Measurements from ENCODE around the gene OSBPL1A. TPM values are rescaled to one million over a fixed set of nuclear protein-coding genes. Genes with fewer than 3 reads are reported as not detected.

Gene OSBPL1A
- total and polyA plus RNA-seq, 2 of the 8 experiments (the other 6 are each of a cell fraction or from before 2014, with no cell fraction given): 53.2 to 74.9 TPM

- peaks cover 0 to 4% (median 1%) of the 10 kb centered on the region in 4 experiments; a peak in 4 of 8 replicates for H3K36me3 ChIP-seq (ENCODE audit: control insufficient read depth in 2 of 4, insufficient read depth in 4 of 4, low read length in 3 of 4)
- H3K4me3 ChIP-seq (ENCODE audit: extremely low read depth in 1 of 4, insufficient read depth in 2 of 4, low read depth in 3 of 4, low read length in 4 of 4): no peak overlapping the region
- TF ChIP-seq RFX5 (IDR thresholded peaks at IDR 0.05; ENCODE audit: borderline replicate concordance, low read depth, low read length) (no peak), MAX (IDR thresholded peaks at IDR 0.05) (no peak), NANOG (IDR thresholded peaks at IDR 0.05; ENCODE audit: insufficient read depth, low read depth, low read length, poor library complexity, severe bottlenecking) (no peak), SP2 (IDR thresholded peaks at IDR 0.05; ENCODE audit: low read length) (no peak), KDM1A (IDR thresholded peaks at IDR 0.05; ENCODE audit: borderline replicate concordance, low read length) (no peak), EZH2 (IDR thresholded peaks at IDR 0.05; ENCODE audit: low read depth, low read length, severe bottlenecking) (no peak)
- no peak overlapping the region for H2AFZ ChIP-seq (ENCODE audit: low read length)
- H3K27ac ChIP-seq (ENCODE audit: low read depth, low read length): no peak overlapping the region
- DNase-seq (ENCODE audit: low read depth in 1 of 2, low spot score in 2 of 2): no peak
- H3K56ac ChIP-seq (replicated peaks; ENCODE audit: insufficient read length, low read depth, low read length): no peak overlapping the region
- H3K23ac ChIP-seq (ENCODE audit: insufficient read length): no peak overlapping the region
- no peak overlapping the region for H4K8ac ChIP-seq (ENCODE audit: extremely low read depth, insufficient read depth, low read length)
- H4K91ac ChIP-seq (replicated peaks; ENCODE audit: insufficient read length, low read length): no peak overlapping the region
- H3K79me2 ChIP-seq (ENCODE audit: control insufficient read depth in 1 of 2, insufficient read depth in 2 of 2, low read length in 2 of 2): no peaks in the 10 kb centered on the region
- H2AK5ac ChIP-seq (ENCODE audit: low read depth, low read length): no peak overlapping the region
- H2BK120ac ChIP-seq (replicated peaks; ENCODE audit: low read depth, low read length): no peak overlapping the region
- H3K4me1 ChIP-seq (replicated peaks in 1 of 4; ENCODE audit: control insufficient read depth in 3 of 4, insufficient read depth in 4 of 4, low read length in 3 of 4): no peaks in the 10 kb centered on the region
- no peaks in the 10 kb centered on the region for H3K27me3 ChIP-seq (replicated peaks in 1 of 4; ENCODE audit: control insufficient read depth in 3 of 4, extremely low read depth in 1 of 4, insufficient read depth in 3 of 4, low read length in 3 of 4)
- H2BK5ac ChIP-seq (ENCODE audit: low read depth, low read length): no peak overlapping the region
- H2BK15ac ChIP-seq (ENCODE audit: low read length): no peak overlapping the region
- H3K18ac ChIP-seq (ENCODE audit: extremely low read depth, low read length): no peak overlapping the region
- no peak for FAIRE-seq
- H3K23me2 ChIP-seq (ENCODE audit: low read depth, low read length): no peaks in the 10 kb centered on the region
- no peak overlapping the region for H3K9ac ChIP-seq (replicated peaks in 1 of 4; ENCODE audit: extremely low read depth in 1 of 4, low read depth in 3 of 4, low read length in 3 of 4)
- ChIA-PET CTCF (ENCODE audit: partially characterized antibody) (interaction anchor here (1.8 kb wide), 1 partner anchor 18 kb away, joined by 4 read pairs; no protein-coding TSS in a partner anchor), POLR2A (ENCODE audit: partially characterized antibody) (no interaction called here)
- no peak overlapping the region for H3K4ac ChIP-seq (replicated peaks; ENCODE audit: insufficient read length, low read depth, low read length)
- H3K4me2 ChIP-seq (ENCODE audit: insufficient read depth in 1 of 2, low read depth in 2 of 2, low read length in 2 of 2): no peak overlapping the region
- H3K79me1 ChIP-seq (ENCODE audit: low read depth, low read length): no peaks in the 10 kb centered on the region
- H3K9me3 ChIP-seq (ENCODE audit: insufficient read depth in 2 of 2, low read depth in 1 of 2, low read length in 1 of 2): no peaks in the 10 kb centered on the region
- H4K20me1 ChIP-seq (replicated peaks in 1 of 2; ENCODE audit: control insufficient read depth in 1 of 2, insufficient read depth in 2 of 2, low read length in 2 of 2): no peaks in the 10 kb centered on the region
- H2BK20ac ChIP-seq (ENCODE audit: low read length): no peak overlapping the region
- 87% methylated on average over 3 of the region's 3 CpGs; no CpG with 5 or more reads in 1 of the 2 experiments for WGBS, 2 experiments (ENCODE audit: extremely low coverage in 1 of 2, insufficient coverage in 1 of 2, insufficient read length in 1 of 2, insufficient replicate concordance in 2 of 2, low coverage in 1 of 2, low lambda C conversion rate in 2 of 2, missing lambda C conversion rate in 1 of 2)
- H2BK12ac ChIP-seq (ENCODE audit: low read depth, low read length): no peak overlapping the region
- no peak overlapping the region for H3K14ac ChIP-seq (ENCODE audit: insufficient read length)
- H4K5ac ChIP-seq (ENCODE audit: insufficient read length, low read depth, low read length): no peak overlapping the region
Measured at GRCh38 chr18:24342347-24342746, 55.3 kb downstream of the OSBPL1A start.
